ENCODE results near the gene CUL9. TPM values are rescaled to one million over a fixed set of nuclear protein-coding genes. Genes with fewer than 3 reads are reported as not detected.

Gene CUL9
- total and polyA plus RNA-seq, 8 donors, result 35.9 to 55.1 (median 41.0) TPM

DNA sequence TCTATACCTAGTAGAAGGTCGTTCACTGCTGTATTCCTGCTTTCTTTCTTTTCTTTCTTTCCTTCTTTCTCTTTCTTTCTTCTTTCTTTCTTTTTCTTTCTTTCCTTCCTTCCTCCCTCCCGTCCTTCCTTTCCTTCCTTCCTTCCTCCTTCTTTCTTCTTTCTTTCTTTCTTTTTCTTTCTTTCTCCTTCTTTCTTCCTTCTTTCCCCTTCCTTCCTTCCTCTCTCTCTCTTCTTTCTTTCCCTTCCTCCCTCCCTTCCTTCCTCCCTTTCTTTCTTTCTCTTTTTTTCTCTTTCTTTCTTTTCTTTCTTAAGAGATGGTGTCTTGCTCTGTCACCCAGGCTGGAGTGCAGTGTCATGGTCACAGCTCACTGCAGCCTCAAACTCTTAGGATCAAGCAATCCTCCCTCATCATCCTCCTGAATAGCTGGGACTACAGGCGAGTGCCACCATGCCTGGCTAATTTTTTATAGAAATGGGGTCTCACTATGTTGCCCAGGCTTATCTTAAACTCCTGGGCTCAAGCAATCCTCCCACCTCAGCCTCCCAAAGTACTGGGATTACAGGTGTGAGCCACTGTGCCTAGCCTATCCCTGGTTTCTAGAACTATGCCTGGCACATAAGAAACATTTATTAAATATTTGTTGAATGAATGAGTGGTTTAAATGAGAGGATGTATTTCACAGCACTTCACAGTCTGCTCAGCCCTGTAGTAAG lies 49.9 kb downstream of the CUL9 start:
- DNase-seq (no peak), ATAC-seq (no peak)
- peaks cover 0 to 4% of the 10 kb centered on the region in 2 donors for H3K27me3 ChIP-seq
- intact Hi-C loops (cut with DNase I), result no loop called here
- H3K9me3 ChIP-seq, result no peaks in the 10 kb centered on the region
- no peak overlapping the region for H3K27ac ChIP-seq
- H3K4me3 ChIP-seq, result no peak overlapping the region
- peaks cover 0 to 15% of the 10 kb centered on the region in 2 donors for H3K4me1 ChIP-seq
- no peaks in the 10 kb centered on the region for H3K36me3 ChIP-seq
- TF ChIP-seq, protein P1, sequence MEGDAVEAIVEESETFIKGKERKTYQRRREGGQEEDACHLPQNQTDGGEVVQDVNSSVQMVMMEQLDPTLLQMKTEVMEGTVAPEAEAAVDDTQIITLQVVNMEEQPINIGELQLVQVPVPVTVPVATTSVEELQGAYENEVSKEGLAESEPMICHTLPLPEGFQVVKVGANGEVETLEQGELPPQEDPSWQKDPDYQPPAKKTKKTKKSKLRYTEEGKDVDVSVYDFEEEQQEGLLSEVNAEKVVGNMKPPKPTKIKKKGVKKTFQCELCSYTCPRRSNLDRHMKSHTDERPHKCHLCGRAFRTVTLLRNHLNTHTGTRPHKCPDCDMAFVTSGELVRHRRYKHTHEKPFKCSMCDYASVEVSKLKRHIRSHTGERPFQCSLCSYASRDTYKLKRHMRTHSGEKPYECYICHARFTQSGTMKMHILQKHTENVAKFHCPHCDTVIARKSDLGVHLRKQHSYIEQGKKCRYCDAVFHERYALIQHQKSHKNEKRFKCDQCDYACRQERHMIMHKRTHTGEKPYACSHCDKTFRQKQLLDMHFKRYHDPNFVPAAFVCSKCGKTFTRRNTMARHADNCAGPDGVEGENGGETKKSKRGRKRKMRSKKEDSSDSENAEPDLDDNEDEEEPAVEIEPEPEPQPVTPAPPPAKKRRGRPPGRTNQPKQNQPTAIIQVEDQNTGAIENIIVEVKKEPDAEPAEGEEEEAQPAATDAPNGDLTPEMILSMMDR (IDR thresholded peaks at IDR 0.05), result no peak

DNA sequence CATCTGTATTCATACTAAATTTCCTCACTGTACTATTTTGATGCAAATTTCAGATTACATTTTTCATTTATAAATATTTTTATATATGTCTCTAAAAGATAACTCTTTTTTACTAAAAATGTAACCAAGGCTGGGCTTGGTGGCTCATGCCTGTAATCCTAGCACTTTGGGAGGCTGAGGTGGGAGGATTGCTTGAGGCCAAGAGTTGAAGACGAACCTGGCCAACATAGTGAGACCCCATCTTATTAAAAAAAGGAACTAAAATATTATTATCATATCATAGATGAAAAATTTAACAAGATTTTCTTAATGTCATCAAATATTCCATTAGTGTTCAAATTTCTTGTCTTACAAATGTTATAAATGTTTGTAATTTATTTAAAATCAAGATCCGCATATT lies 53.8 kb downstream of the CUL9 start:
- TF ChIP-seq, protein P1 (IDR thresholded peaks at IDR 0.05), result no peak
- DNase-seq (no peak), ATAC-seq (no peak)
- Histone ChIP-seq H3K36me3 (no peaks in the 10 kb centered on the region), H3K27ac (no peak overlapping the region), H3K27me3 (peaks cover 0 to 27% of the 10 kb centered on the region in 2 donors), H3K4me1 (no peaks in the 10 kb centered on the region), H3K9me3 (no peaks in the 10 kb centered on the region), H3K4me3 (no peak overlapping the region)
- intact Hi-C loops (cut with DNase I), result no loop called here

DNA sequence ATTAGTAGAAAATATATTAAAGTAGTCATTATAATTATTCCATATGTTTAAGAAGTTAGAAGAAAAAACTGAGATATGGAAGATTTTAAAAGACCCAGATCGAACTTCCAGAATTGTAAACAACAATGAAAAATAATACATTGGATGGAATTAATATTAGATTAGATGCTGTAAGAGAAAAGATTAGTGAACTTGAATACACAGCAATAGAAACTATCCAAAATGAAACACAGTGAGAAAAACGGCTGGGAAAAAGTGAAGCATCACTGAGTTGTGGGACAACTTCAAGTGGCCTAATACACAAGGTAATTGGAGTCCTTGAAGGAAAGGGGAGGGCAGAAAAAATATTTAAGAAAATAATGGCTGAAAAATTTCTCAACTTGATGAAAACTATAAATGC lies 57.1 kb downstream of the CUL9 start:
- Histone ChIP-seq H3K4me1 (no peaks in the 10 kb centered on the region), H3K4me3 (no peak overlapping the region), H3K27me3 (peaks cover 24 to 59% of the 10 kb centered on the region in 2 donors), H3K36me3 (no peaks in the 10 kb centered on the region), H3K27ac (no peak overlapping the region), H3K9me3 (no peaks in the 10 kb centered on the region)
- no peak for DNase-seq
- no peak for ATAC-seq
- intact Hi-C loops (cut with DNase I), result no loop called here
- TF ChIP-seq, protein P1 (IDR thresholded peaks at IDR 0.05), result no peak

DNA sequence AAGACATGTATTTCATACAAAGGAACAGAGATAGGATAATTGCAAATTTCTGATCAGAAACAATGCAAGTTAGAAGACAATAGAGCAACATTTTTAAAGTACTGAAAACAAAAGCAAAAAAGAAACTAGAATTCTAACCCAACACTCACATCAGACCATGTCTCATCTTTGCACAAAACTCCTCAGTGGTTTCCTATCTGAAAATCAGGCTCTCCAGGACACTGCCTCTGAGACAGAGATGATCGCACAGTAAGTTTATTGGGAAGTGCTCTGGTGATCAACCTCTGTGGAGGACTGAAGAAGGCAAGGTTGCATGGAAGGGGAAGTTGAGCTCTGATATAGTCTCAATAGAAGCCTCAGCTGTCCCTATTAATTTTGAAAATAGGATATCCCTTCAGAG lies 59.0 kb downstream of the CUL9 start:
- H3K9me3 ChIP-seq, result no peaks in the 10 kb centered on the region
- TF ChIP-seq, protein P1 (IDR thresholded peaks at IDR 0.05), result no peak
- no peaks in the 10 kb centered on the region for H3K4me1 ChIP-seq
- intact Hi-C loops (cut with DNase I), result no loop called here
- H3K27me3 ChIP-seq, result peaks cover 25 to 75% of the 10 kb centered on the region in 2 donors
- no peak for ATAC-seq
- no peaks in the 10 kb centered on the region for H3K36me3 ChIP-seq
- no peak for DNase-seq
- no peak overlapping the region for H3K4me3 ChIP-seq
- no peak overlapping the region for H3K27ac ChIP-seq

DNA sequence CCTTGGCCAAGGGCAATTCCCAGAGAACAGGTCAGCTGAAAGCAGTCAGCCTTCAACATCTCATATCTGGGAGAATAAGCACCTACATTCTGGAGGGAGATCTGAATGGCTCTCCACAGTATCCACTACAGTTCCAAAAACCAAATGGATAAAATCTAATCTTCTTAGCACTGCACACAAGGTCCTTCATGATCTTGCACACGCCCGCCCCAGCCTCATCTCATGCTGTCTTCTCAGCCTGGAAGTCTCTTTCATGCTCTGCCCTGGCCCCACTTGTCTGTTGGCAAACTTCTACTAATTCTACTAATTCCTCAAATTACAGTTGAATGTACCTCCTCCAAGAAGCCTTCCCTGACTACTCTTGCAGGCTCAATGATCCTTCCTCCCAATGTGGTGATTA lies 59.5 kb downstream of the CUL9 start:
- intact Hi-C loops (cut with DNase I), result no loop called here
- Histone ChIP-seq H3K4me3 (no peak overlapping the region), H3K27ac (no peak overlapping the region), H3K27me3 (peaks cover 25 to 78% of the 10 kb centered on the region in 2 donors), H3K36me3 (no peaks in the 10 kb centered on the region), H3K9me3 (no peaks in the 10 kb centered on the region), H3K4me1 (peaks cover 0 to 2% of the 10 kb centered on the region in 2 donors)
- no peak for DNase-seq
- TF ChIP-seq, protein P1 (IDR thresholded peaks at IDR 0.05), result no peak
- no peak for ATAC-seq
